CD14-positive monocyte (primary cell): ENCODE results near the gene SIRPB2. TPM values are rescaled to one million over a fixed set of nuclear protein-coding genes. Genes with fewer than 3 reads are reported as not detected.

Experiments
- DNase-seq, 3 donors: peaks; one replicate each; pipeline ENCODE4 v3.0.0-alpha.2; 2011 to 2022
- H2AFZ ChIP-seq: 2 replicates; pipeline ENCODE4 v1.6.0; 2012; ENCODE audit warnings: mild to moderate bottlenecking, low read depth, low read length, inconsistent platforms; ENCODE audit not compliant: insufficient read depth, poor library complexity, severe bottlenecking
- H3K27ac ChIP-seq, 2 donors: 1 replicate in 1 of 2; 2 replicates in 1 of 2; pipeline ENCODE4 v1.5.1; 2012 to 2013; ENCODE audit warnings: low read length in 2 of 2, control low read depth in 1 of 2, inconsistent platforms in 1 of 2, low read depth in 1 of 2, mild to moderate bottlenecking in 1 of 2
- H3K27me3 ChIP-seq, 2 donors: one replicate each; pipeline versions ENCODE4 v1.6.0 to v1.6.1; 2011 to 2013; ENCODE audit warnings: low read length in 2 of 2; ENCODE audit not compliant: control insufficient read depth in 2 of 2, insufficient read depth in 2 of 2
- H3K36me3 ChIP-seq, 2 donors: replicated peaks in 1 of 2; 1 replicate in 1 of 2; 2 replicates in 1 of 2; pipeline versions ENCODE4 v1.5.1 to v1.6.1; 2012 to 2013; ENCODE audit warnings: low read length in 2 of 2, control low read depth in 1 of 2, inconsistent platforms in 1 of 2, mild to moderate bottlenecking in 1 of 2; ENCODE audit not compliant: insufficient read depth in 2 of 2, control insufficient read depth in 1 of 2
- H3K4me1 ChIP-seq, 2 donors: 1 replicate in 1 of 2; 2 replicates in 1 of 2; pipeline versions ENCODE4 v1.5.1 to v1.6.1; 2012 to 2013; ENCODE audit warnings: low read length in 2 of 2, control low read depth in 1 of 2, inconsistent platforms in 1 of 2, mild to moderate bottlenecking in 1 of 2, moderate library complexity in 1 of 2; ENCODE audit not compliant: insufficient read depth in 2 of 2, control insufficient read depth in 1 of 2
- H3K4me2 ChIP-seq: replicated peaks from 2 replicates; pipeline ENCODE3; 2012; ENCODE audit warnings: low read length, moderate library complexity, mild to moderate bottlenecking; ENCODE audit not compliant: poor library complexity, severe bottlenecking; ENCODE audit errors: extremely low read depth
- H3K4me3 ChIP-seq, 3 experiments: fragments of 200-600 bp in 1 of 3; sonication (generic) in 1 of 3; replicated peaks in 1 of 3; 1 replicate in 2 of 3; 2 replicates in 1 of 3; pipeline ENCODE4 v1.5.1; 2011 to 2013; ENCODE audit warnings: low read length in 3 of 3, mild to moderate bottlenecking in 3 of 3, control low read depth in 2 of 3, low read depth in 2 of 3, inconsistent platforms in 1 of 3, moderate library complexity in 1 of 3
- H3K79me2 ChIP-seq: 2 replicates; pipeline ENCODE4 v1.6.0; 2012; ENCODE audit warnings: mild to moderate bottlenecking, control low read depth, inconsistent platforms, low read length, moderate library complexity; ENCODE audit not compliant: insufficient read depth
- H3K9ac ChIP-seq: 2 replicates; pipeline ENCODE4 v1.6.0; 2017; ENCODE audit warnings: low read length, mild to moderate bottlenecking; ENCODE audit not compliant: insufficient read depth, poor library complexity, severe bottlenecking
- H3K9me3 ChIP-seq, 2 donors: replicated peaks in 1 of 2; 1 replicate in 1 of 2; 2 replicates in 1 of 2; pipeline versions ENCODE4 v1.5.1 to v1.6.1; 2012 to 2013; ENCODE audit warnings: low read length in 2 of 2, control low read depth in 1 of 2; ENCODE audit not compliant: control insufficient read depth in 1 of 2, insufficient read depth in 1 of 2
- H4K20me1 ChIP-seq: 2 replicates; pipeline ENCODE4 v1.6.0; 2012; ENCODE audit warnings: mild to moderate bottlenecking, low read length, control low read depth, moderate library complexity; ENCODE audit not compliant: insufficient read depth
- H3K27ac Mint-ChIP-seq, 7 donors: one replicate each; pipeline ENCODE4 v1.8.0; 2020; ENCODE audit warnings: mild to moderate bottlenecking in 7 of 7, mixed read lengths in 7 of 7, moderate library complexity in 6 of 7, inconsistent platforms in 2 of 7
- H3K27me3 Mint-ChIP-seq, 3 donors: one replicate each; pipeline ENCODE4 v1.8.0; 2021 to 2022; ENCODE audit warnings: low read depth in 3 of 3, mild to moderate bottlenecking in 3 of 3, mixed read lengths in 3 of 3, moderate library complexity in 3 of 3, inconsistent platforms in 1 of 3
- H3K36me3 Mint-ChIP-seq, 2 donors: one replicate each; pipeline ENCODE4 v1.8.0; 2020; ENCODE audit warnings: mixed read lengths in 2 of 2, inconsistent platforms in 1 of 2, mild to moderate bottlenecking in 1 of 2
- H3K4me1 Mint-ChIP-seq: one replicate; pipeline ENCODE4 v1.8.0; 2020; ENCODE audit warnings: mild to moderate bottlenecking, mixed read lengths
- H3K4me3 Mint-ChIP-seq, 2 donors: one replicate each; pipeline ENCODE4 v1.8.0; 2020; ENCODE audit warnings: mild to moderate bottlenecking in 2 of 2, mixed read lengths in 2 of 2, moderate library complexity in 1 of 2
- H3K9me3 Mint-ChIP-seq, 7 donors: one replicate each; pipeline ENCODE4 v1.8.0; 2020 to 2022; ENCODE audit warnings: mixed read lengths in 7 of 7, mild to moderate bottlenecking in 6 of 7, moderate library complexity in 6 of 7, inconsistent platforms in 2 of 7
- WGBS: methylation state at CpG from one replicate; pipeline ENCODE4 v1.1.5; 2013; ENCODE audit warnings: missing lambda C conversion rate; ENCODE audit not compliant: insufficient coverage; 5-methylcytosine and 5-hydroxymethylcytosine counted together
- intact Hi-C, 2 donors: fragments of 100-400 bp; cut with micrococcal nuclease; formaldehyde crosslinking; loops; one replicate each; pipeline versions ENCODE4 v1.15.0 to v1.15.1; 2023
- polyA plus RNA-seq, 3 donors: library from polyadenylated mRNA; depleted of rRNA in 1 of 3; unstranded in 2 of 3; stranded (reverse) in 1 of 3; fragments of 300-500 nt in 2 of 3; fragments of >200 nt in 1 of 3; fragmentation: Illumina TruSeq in 2 of 3; gene quantifications; 1 replicate in 2 of 3; 2 replicates in 1 of 3; pipeline ENCODE4 v1.2.3, GENCODE V29; 2012 to 2021
- TF ChIP-seq, protein P1 (sequence below): fragments of 200-600 bp; IDR thresholded peaks from one replicate; pipeline ENCODE4 v1.8.0; 2022; ENCODE audit warnings: antibody characterized with exemption, mild to moderate bottlenecking

Gene SIRPB2
- polyA plus RNA-seq, 3 donors = 81.5 to 174 (median 92.8) TPM

GRCh38 chr20:1493536-1493935 is 2.3 kb upstream of the SIRPB2 start:
- Mint-ChIP-seq H3K36me3 (peaks cover 5 to 9% of the 10 kb centered on the region in 2 donors), H3K27ac (peak overlapping the region; percentile 89 to 99 (median 96)), H3K27me3 (peaks cover 0 to 3% (median 0%) of the 10 kb centered on the region in 3 donors), H3K4me1 (peaks cover 59% of the 10 kb centered on the region), H3K4me3 (peak overlapping the region in 1 of 2 donors; percentile 51), H3K9me3 (no peaks in the 10 kb centered on the region)
- H3K27me3 ChIP-seq = no peaks in the 10 kb centered on the region
- no peak overlapping the region for H2AFZ ChIP-seq
- peak overlapping the region; percentile 11 for H3K9ac ChIP-seq
- peak; percentile 31 to 86 (median 39) for DNase-seq
- peaks cover 13% of the 10 kb centered on the region for H4K20me1 ChIP-seq
- no CpG with 5 or more reads among the region's 1 CpG for WGBS
- peak overlapping the region; percentile 92 for H3K4me2 ChIP-seq
- peak overlapping the region; percentile 97 for H3K27ac ChIP-seq
- H3K36me3 ChIP-seq = peaks cover 0 to under 1% of the 10 kb centered on the region in 2 donors
- H3K4me3 ChIP-seq = peak overlapping the region in 1 of 3 experiments; percentile 97
- TF ChIP-seq, protein P1, sequence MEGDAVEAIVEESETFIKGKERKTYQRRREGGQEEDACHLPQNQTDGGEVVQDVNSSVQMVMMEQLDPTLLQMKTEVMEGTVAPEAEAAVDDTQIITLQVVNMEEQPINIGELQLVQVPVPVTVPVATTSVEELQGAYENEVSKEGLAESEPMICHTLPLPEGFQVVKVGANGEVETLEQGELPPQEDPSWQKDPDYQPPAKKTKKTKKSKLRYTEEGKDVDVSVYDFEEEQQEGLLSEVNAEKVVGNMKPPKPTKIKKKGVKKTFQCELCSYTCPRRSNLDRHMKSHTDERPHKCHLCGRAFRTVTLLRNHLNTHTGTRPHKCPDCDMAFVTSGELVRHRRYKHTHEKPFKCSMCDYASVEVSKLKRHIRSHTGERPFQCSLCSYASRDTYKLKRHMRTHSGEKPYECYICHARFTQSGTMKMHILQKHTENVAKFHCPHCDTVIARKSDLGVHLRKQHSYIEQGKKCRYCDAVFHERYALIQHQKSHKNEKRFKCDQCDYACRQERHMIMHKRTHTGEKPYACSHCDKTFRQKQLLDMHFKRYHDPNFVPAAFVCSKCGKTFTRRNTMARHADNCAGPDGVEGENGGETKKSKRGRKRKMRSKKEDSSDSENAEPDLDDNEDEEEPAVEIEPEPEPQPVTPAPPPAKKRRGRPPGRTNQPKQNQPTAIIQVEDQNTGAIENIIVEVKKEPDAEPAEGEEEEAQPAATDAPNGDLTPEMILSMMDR = no peak
- no peaks in the 10 kb centered on the region for H3K9me3 ChIP-seq
- H3K4me1 ChIP-seq = peaks cover 48 to 71% of the 10 kb centered on the region in 2 donors
- intact Hi-C loops = loop anchor here in 1 of 2 donors (10.0 kb wide), 1 partner anchor 99 kb away; the partner anchor contains the start of gene FKBP1A
- H3K79me2 ChIP-seq = peaks cover 51% of the 10 kb centered on the region

- Histone ChIP-seq H3K9ac (peak overlapping the region; percentile 83), H3K27ac (peak overlapping the region; percentile 97), H3K4me1 (peaks cover 58 to 86% of the 10 kb centered on the region in 2 donors), H3K9me3 (no peaks in the 10 kb centered on the region), H3K4me3 (peak overlapping the region; percentile 71 to 97 (median 89)), H4K20me1 (peaks cover 28% of the 10 kb centered on the region), H3K79me2 (peaks cover 66% of the 10 kb centered on the region), H3K36me3 (peaks cover 0 to 10% of the 10 kb centered on the region in 2 donors), H3K4me2 (peak overlapping the region; percentile 92), H3K27me3 (no peaks in the 10 kb centered on the region), H2AFZ (no peak overlapping the region)
- peak; percentile 36 to 80 (median 73) for DNase-seq
- peaks cover 0 to 3% (median 0%) of the 10 kb centered on the region in 3 donors for H3K27me3 Mint-ChIP-seq
- intact Hi-C loops = loop anchor here in 1 of 2 donors (10.0 kb wide), 1 partner anchor 97 kb away; the partner anchor contains the start of gene FKBP1A
- H3K36me3 Mint-ChIP-seq = peaks cover 9 to 16% of the 10 kb centered on the region in 2 donors
- H3K4me3 Mint-ChIP-seq = peak overlapping the region; percentile 93 to 97
- H3K27ac Mint-ChIP-seq = peak overlapping the region; percentile 95 to 99 (median 98)
- TF ChIP-seq, protein P1 = no peak
- no peaks in the 10 kb centered on the region for H3K9me3 Mint-ChIP-seq
- peaks cover 74% of the 10 kb centered on the region for H3K4me1 Mint-ChIP-seq
- 0% methylated on average over 1 of the region's 2 CpGs for WGBS
These were observed 831 bp upstream of the SIRPB2 start for GRCh38 chr20:1491860-1492642.
